ENCODE results near the gene CSTPP1. TPM values are rescaled to one million over a fixed set of nuclear protein-coding genes. Genes with fewer than 3 reads are reported as not detected.

Gene CSTPP1
- total RNA-seq, 1 donor from 2014 or later: 6.6 TPM

GRCh38 chr11:47105974-47106373 lies 169.4 kb downstream of the CSTPP1 start:
- Histone ChIP-seq H3K27me3 (ENCODE audit: control insufficient read depth, insufficient read depth, low read length) (no peaks in the 10 kb centered on the region), H3K36me3 (ENCODE audit: control insufficient read depth, insufficient read depth, low read length) (no peaks in the 10 kb centered on the region), H3K4me3 (ENCODE audit: low read depth, low read length) (no peak overlapping the region)
- DNase-seq (ENCODE audit: low read depth) (no peak), FAIRE-seq (no peak)
- TF ChIP-seq CTCF (IDR thresholded peaks at IDR 0.05; ENCODE audit: insufficient read depth, low read length, severe bottlenecking): no peak

GRCh38 chr11:47106798-47107411 lies 170.3 kb downstream of the CSTPP1 start:
- no peaks in the 10 kb centered on the region for H3K27me3 ChIP-seq (ENCODE audit: control insufficient read depth, insufficient read depth, low read length)
- no peak for TF ChIP-seq CTCF (IDR thresholded peaks at IDR 0.05; ENCODE audit: insufficient read depth, low read length, severe bottlenecking)
- DNase-seq (ENCODE audit: low read depth) (no peak), FAIRE-seq (no peak)
- H3K4me3 ChIP-seq (ENCODE audit: low read depth, low read length): no peak overlapping the region
- no peaks in the 10 kb centered on the region for H3K36me3 ChIP-seq (ENCODE audit: control insufficient read depth, insufficient read depth, low read length)

- no peak for TF ChIP-seq CTCF (IDR thresholded peaks at IDR 0.05; ENCODE audit: insufficient read depth, low read length, severe bottlenecking)
- Histone ChIP-seq H3K27me3 (ENCODE audit: control insufficient read depth, insufficient read depth, low read length) (no peaks in the 10 kb centered on the region), H3K4me3 (ENCODE audit: low read depth, low read length) (no peak overlapping the region), H3K36me3 (ENCODE audit: control insufficient read depth, insufficient read depth, low read length) (no peaks in the 10 kb centered on the region)
- DNase-seq (ENCODE audit: low read depth) (no peak), FAIRE-seq (no peak)
Observed at GRCh38 chr11:47107744-47108143, 171.2 kb downstream of the CSTPP1 start.

DNA sequence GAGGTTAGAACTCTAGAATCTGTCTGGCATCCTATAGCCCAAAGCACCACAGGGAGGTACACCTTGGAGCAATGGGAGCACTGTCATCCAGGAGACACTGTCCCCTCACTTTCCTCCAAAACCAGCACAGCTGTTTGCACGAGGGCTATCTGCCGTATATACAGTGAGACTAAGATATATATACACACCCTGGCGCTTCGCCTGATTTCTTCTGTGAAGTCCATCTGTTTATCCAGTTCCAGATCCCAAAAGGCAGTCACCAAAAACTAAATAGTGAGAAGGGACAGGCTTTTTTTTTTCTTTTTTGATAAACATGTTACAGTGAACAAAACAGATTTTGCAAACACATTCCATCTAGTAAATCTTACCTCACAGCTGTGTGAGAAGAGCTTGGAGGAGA lies 171.7 kb downstream of the CSTPP1 start:
- H3K36me3 ChIP-seq (ENCODE audit: control insufficient read depth, insufficient read depth, low read length): no peaks in the 10 kb centered on the region
- no peak for DNase-seq (ENCODE audit: low read depth)
- no peaks in the 10 kb centered on the region for H3K27me3 ChIP-seq (ENCODE audit: control insufficient read depth, insufficient read depth, low read length)
- no peak for FAIRE-seq
- no peak overlapping the region for H3K4me3 ChIP-seq (ENCODE audit: low read depth, low read length)
- TF ChIP-seq CTCF (IDR thresholded peaks at IDR 0.05; ENCODE audit: insufficient read depth, low read length, severe bottlenecking): no peak

DNA sequence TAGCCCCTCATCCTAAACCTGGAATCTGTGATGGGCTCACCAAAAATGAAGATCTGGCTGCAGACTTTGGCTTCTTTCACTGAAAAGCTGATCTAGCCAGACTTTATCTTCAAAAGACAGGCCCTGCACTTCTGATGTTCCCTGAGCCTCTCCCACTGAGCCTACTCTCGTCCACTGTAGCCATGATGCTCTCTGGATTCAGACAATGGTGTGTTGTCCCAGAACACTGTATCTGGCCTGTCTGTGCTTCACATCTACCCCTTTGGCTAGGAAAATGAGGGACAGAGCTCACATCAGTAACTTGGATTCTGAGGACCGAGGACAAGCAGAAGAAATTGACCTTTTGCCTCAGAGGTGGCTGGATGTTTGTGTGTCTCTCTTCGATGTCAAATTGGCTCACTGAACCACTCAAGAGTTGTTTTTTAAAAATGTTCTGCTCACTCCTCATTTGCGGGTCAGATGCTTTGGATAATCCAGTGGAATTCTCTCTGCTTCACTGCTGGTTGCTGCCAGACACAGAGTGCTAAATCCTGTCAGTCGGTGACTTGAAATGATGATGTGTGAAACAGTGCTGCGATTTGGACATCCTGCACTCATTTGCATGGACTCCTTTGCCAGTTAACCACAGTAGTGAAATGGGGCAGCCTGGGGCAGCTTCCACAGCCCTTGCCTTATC lies 172.6 kb downstream of the CSTPP1 start:
- no peak for TF ChIP-seq CTCF (IDR thresholded peaks at IDR 0.05; ENCODE audit: insufficient read depth, low read length, severe bottlenecking)
- Histone ChIP-seq H3K36me3 (ENCODE audit: control insufficient read depth, insufficient read depth, low read length) (no peaks in the 10 kb centered on the region), H3K27me3 (ENCODE audit: control insufficient read depth, insufficient read depth, low read length) (no peaks in the 10 kb centered on the region), H3K4me3 (ENCODE audit: low read depth, low read length) (no peak overlapping the region)
- FAIRE-seq (no peak), DNase-seq (ENCODE audit: low read depth) (no peak)
